Thyroid gland (tissue), 4 donors: ENCODE data around the gene PTK7. TPM values are rescaled to one million over a fixed set of nuclear protein-coding genes. Genes with fewer than 3 reads are reported as not detected.

Source experiments
- DNase-seq, 2 donors: peaks; one replicate each; pipeline ENCODE4 v3.0.0-alpha.2; 2019
- H3K27ac ChIP-seq, 3 donors: fragments of 200-600 bp; sonication (generic); 1 replicate in 2 of 3; 2 replicates in 1 of 3; pipeline ENCODE4 v1.5.1; 2016 to 2019; ENCODE audit warnings: mild to moderate bottlenecking in 1 of 3, moderate library complexity in 1 of 3
- H3K27me3 ChIP-seq: fragments of 200-600 bp; sonication (generic); one replicate; pipeline ENCODE4 v1.5.1; 2019
- H3K36me3 ChIP-seq, 2 donors: fragments of 200-600 bp; sonication (generic); one replicate each; pipeline ENCODE4 v1.5.1; 2016 to 2019
- H3K4me1 ChIP-seq, 2 donors: fragments of 200-600 bp; sonication (generic); one replicate each; pipeline ENCODE4 v1.5.1; 2017 to 2019
- H3K4me3 ChIP-seq, 3 donors: fragments of 200-600 bp; sonication (generic); replicated peaks in 1 of 3; 1 replicate in 2 of 3; 2 replicates in 1 of 3; pipeline ENCODE4 v1.5.1; 2016; ENCODE audit warnings: mild to moderate bottlenecking in 1 of 3
- H3K9me3 ChIP-seq: fragments of 200-600 bp; sonication (generic); one replicate; pipeline ENCODE4 v1.5.1; 2017
- CTCF ChIP-seq, 6 experiments: fragments of 200-600 bp in 3 of 6; fragments of 450-650 bp in 3 of 6; sonication (generic) in 3 of 6; IDR thresholded peaks; one replicate each; pipeline ENCODE4 v1.5.1; 2016 to 2019; ENCODE audit warnings: antibody characterized with exemption in 6 of 6, mild to moderate bottlenecking in 2 of 6, inconsistent platforms in 1 of 6, moderate library complexity in 1 of 6
- POLR2A ChIP-seq, 2 donors: fragments of 450-650 bp; IDR thresholded peaks; one replicate each; pipeline ENCODE4 v1.6.1; 2017; ENCODE audit warnings: antibody characterized with exemption in 2 of 2, mild to moderate bottlenecking in 2 of 2, moderate library complexity in 1 of 2
- WGBS, 2 donors: methylation state at CpG; one replicate each; pipeline ENCODE4 v1.1.5; 2017; 5-methylcytosine and 5-hydroxymethylcytosine counted together
- intact Hi-C: fragments of 100-400 bp; cut with DNase I; formaldehyde crosslinking; loops from one replicate; pipeline ENCODE4 v1.15.1; 2023
- total RNA-seq, 4 donors: library from RNA; depleted of rRNA; stranded (reverse); fragments of >200 nt; gene quantifications; one replicate each; pipeline ENCODE4 v1.2.3, GENCODE V29; 2016

The PTK7 gene
- total RNA-seq, 4 donors from 2014 or later: 43.8 to 58.9 (median 55.0) TPM

- TF ChIP-seq CTCF (IDR thresholded peaks at IDR 0.05): no peak
- TF ChIP-seq POLR2A (IDR thresholded peaks at IDR 0.05): no peak
- DNase-seq: no peak
- WGBS, 2 donors: 82 to 96% methylated on average over 5 to 6 of the region's 6 CpGs
- peaks cover 3 to 8% of the 10 kb centered on the region in 2 donors for H3K4me1 ChIP-seq
- no peaks in the 10 kb centered on the region for H3K36me3 ChIP-seq
- H3K4me3 ChIP-seq: no peak overlapping the region
- H3K9me3 ChIP-seq: no peaks in the 10 kb centered on the region
- intact Hi-C loops: loop anchor here (5.0 kb wide), 3 partner anchors 73 to 243 kb away; no protein-coding TSS in a partner anchor
- no peak overlapping the region for H3K27ac ChIP-seq
- H3K27me3 ChIP-seq: no peaks in the 10 kb centered on the region
These were observed 68.8 kb downstream of the PTK7 start for GRCh38 chr6:43144879-43145278.

- intact Hi-C loops: loop anchor here (5.0 kb wide), 1 partner anchor 84 kb away; no protein-coding TSS in a partner anchor
- Histone ChIP-seq H3K4me3 (no peak overlapping the region), H3K4me1 (peaks cover 3 to 16% of the 10 kb centered on the region in 2 donors), H3K27me3 (no peaks in the 10 kb centered on the region), H3K9me3 (no peaks in the 10 kb centered on the region), H3K27ac (no peak overlapping the region), H3K36me3 (no peaks in the 10 kb centered on the region)
- 91% methylated on average over 3 of the region's 3 CpGs for WGBS, 2 donors
- no peak for DNase-seq
- TF ChIP-seq CTCF (IDR thresholded peaks at IDR 0.05) (no peak), POLR2A (IDR thresholded peaks at IDR 0.05) (no peak)
These were observed 70.1 kb downstream of the PTK7 start for GRCh38 chr6:43146261-43146660.

- Histone ChIP-seq H3K9me3 (no peaks in the 10 kb centered on the region), H3K36me3 (no peaks in the 10 kb centered on the region), H3K27me3 (no peaks in the 10 kb centered on the region), H3K27ac (no peak overlapping the region), H3K4me1 (peaks cover 3 to 16% of the 10 kb centered on the region in 2 donors), H3K4me3 (no peak overlapping the region)
- TF ChIP-seq CTCF (IDR thresholded peaks at IDR 0.05) (no peak), POLR2A (IDR thresholded peaks at IDR 0.05) (no peak)
- 94 to 96% methylated on average over 6 to 8 of the region's 8 CpGs for whole genome bisulfite sequencing, 2 donors
- DNase-seq: no peak
- intact Hi-C loops: loop anchor here (5.0 kb wide), 1 partner anchor 85 kb away; no protein-coding TSS in a partner anchor
These were observed 70.9 kb downstream of the PTK7 start for GRCh38 chr6:43146709-43147688.

- no peaks in the 10 kb centered on the region for H3K9me3 ChIP-seq
- H3K4me1 ChIP-seq: peaks cover 3 to 16% of the 10 kb centered on the region in 2 donors
- 91 to 92% methylated on average over 6 of the region's 6 CpGs for WGBS, 2 donors
- no peaks in the 10 kb centered on the region for H3K36me3 ChIP-seq
- TF ChIP-seq CTCF (IDR thresholded peaks at IDR 0.05): no peak
- no peak for TF ChIP-seq POLR2A (IDR thresholded peaks at IDR 0.05)
- H3K4me3 ChIP-seq: no peak overlapping the region
- intact Hi-C loops: loop anchor here (5.0 kb wide), 1 partner anchor 86 kb away; no protein-coding TSS in a partner anchor
- H3K27me3 ChIP-seq: no peaks in the 10 kb centered on the region
- DNase-seq: no peak
- no peak overlapping the region for H3K27ac ChIP-seq
These were observed 71.8 kb downstream of the PTK7 start for GRCh38 chr6:43147691-43148477.
